ENCODE data around the gene RRN3. TPM values are rescaled to one million over a fixed set of nuclear protein-coding genes. Genes with fewer than 3 reads are reported as not detected.
"Not testable (repeated sequence)": the region's sequence is repeated elsewhere in the genome, so short reads cannot be mapped to it uniquely, and the experiment has no call there.

RRN3 gene
- total RNA-seq, 4 donors from 2014 or later = 32.8 to 76.4 (median 49.3) TPM

GRCh38 chr16:15022194-15022593, 71.9 kb downstream of the RRN3 start:
- H3K27ac ChIP-seq = peak overlapping the region in 3 of 4 donors; percentile 31 to 72 (median 56)
- H3K4me3 ChIP-seq; H3K27me3 ChIP-seq; in situ Hi-C loops (cut with MboI; ENCODE audit: low sequenced_read_pairs in 4 of 4); H3K9me3 ChIP-seq; intact Hi-C loops (cut with DNase I; ENCODE audit: low total_unique reads): not testable (repeated sequence)
- H3K36me3 ChIP-seq = peaks cover 0 to 16% of the 10 kb centered on the region in 2 donors
- peak in 3 of 5 experiments; percentile 24 to 34 (median 28) for TF ChIP-seq CTCF (IDR thresholded peaks at IDR 0.05 in 4 of 5, conservative IDR thresholded peaks at IDR 0.05 in 1 of 5)
- peak; percentile 29 to 35 for ATAC-seq
- DNase-seq = peak in 1 of 2 donors; percentile 47
- peaks cover 3 to 40% of the 10 kb centered on the region in 2 donors for H3K4me1 ChIP-seq

GRCh38 chr16:15021429-15021828, 72.6 kb downstream of the RRN3 start:
- peak overlapping the region; percentile 31 to 72 (median 51) for H3K27ac ChIP-seq
- DNase-seq; in situ Hi-C loops (cut with MboI; ENCODE audit: low sequenced_read_pairs in 4 of 4); intact Hi-C loops (cut with DNase I; ENCODE audit: low total_unique reads); H3K9me3 ChIP-seq; H3K4me3 ChIP-seq; H3K27me3 ChIP-seq: not testable (repeated sequence)
- ATAC-seq = peak; percentile 59 to 62
- peaks cover 11 to 47% of the 10 kb centered on the region in 2 donors for H3K4me1 ChIP-seq
- peaks cover 0 to 16% of the 10 kb centered on the region in 2 donors for H3K36me3 ChIP-seq

GRCh38 chr16:15016951-15017580, 77.0 kb downstream of the RRN3 start:
- H3K4me3 ChIP-seq; H3K27me3 ChIP-seq; intact Hi-C loops (cut with DNase I; ENCODE audit: low total_unique reads); H3K36me3 ChIP-seq; H3K9me3 ChIP-seq; in situ Hi-C loops (cut with MboI; ENCODE audit: low sequenced_read_pairs in 4 of 4): not testable (repeated sequence)
- peak in 1 of 2 donors; percentile 41 for TF ChIP-seq POLR2A (IDR thresholded peaks at IDR 0.05)
- peaks cover 33 to 46% of the 10 kb centered on the region in 2 donors for H3K4me1 ChIP-seq
- H3K27ac ChIP-seq = peak overlapping the region; percentile 77 to 84 (median 81)
- ATAC-seq = peak; percentile 79 to 86
- peak; percentile 76 to 78 for DNase-seq

- H3K36me3 ChIP-seq; intact Hi-C loops (cut with DNase I; ENCODE audit: low total_unique reads): not testable (repeated sequence)
These were observed 77.7 kb downstream of the RRN3 start for GRCh38 chr16:15016354-15016753.

GRCh38 chr16:15015671-15016070, 78.4 kb downstream of the RRN3 start:
- ATAC-seq; intact Hi-C loops (cut with DNase I; ENCODE audit: low total_unique reads); H3K27me3 ChIP-seq; in situ Hi-C loops (cut with MboI; ENCODE audit: low sequenced_read_pairs in 4 of 4); H3K4me3 ChIP-seq; DNase-seq; H3K9me3 ChIP-seq; H3K36me3 ChIP-seq: not testable (repeated sequence)
- Histone ChIP-seq H3K27ac (peak overlapping the region; percentile 77 to 84 (median 81)), H3K4me1 (peaks cover 33 to 36% of the 10 kb centered on the region in 2 donors)

More at GRCh38 chr16:15016354-15016753, 77.7 kb downstream of the RRN3 start:
- H3K4me3 ChIP-seq; H3K9me3 ChIP-seq; ATAC-seq; H3K27me3 ChIP-seq; in situ Hi-C loops (cut with MboI; ENCODE audit: low sequenced_read_pairs in 4 of 4): not testable (repeated sequence)
- Histone ChIP-seq H3K27ac (peak overlapping the region; percentile 77 to 84 (median 81)), H3K4me1 (peaks cover 33 to 39% of the 10 kb centered on the region in 2 donors)
- DNase-seq = peak in 1 of 2 donors; percentile 29

- Histone ChIP-seq H3K27ac (peak overlapping the region in 3 of 4 donors; percentile 1 to 8 (median 2)), H3K4me1 (peaks cover 33% of the 10 kb centered on the region in 2 donors)
- in situ Hi-C loops (cut with MboI; ENCODE audit: low sequenced_read_pairs in 4 of 4); ATAC-seq; H3K36me3 ChIP-seq; H3K9me3 ChIP-seq; DNase-seq; intact Hi-C loops (cut with DNase I; ENCODE audit: low total_unique reads); H3K4me3 ChIP-seq; H3K27me3 ChIP-seq: not testable (repeated sequence)
These were observed 81.1 kb downstream of the RRN3 start for GRCh38 chr16:15012941-15013340.

MicroRNAs encoded within 50 kb of the gene (microRNA counts, 767-probe panel; counts per million panel counts)
- microRNA hsa-miR-1972 = 356 to 448 counts per million in 2 donors

Small RNA genes within 50 kb of the gene (microRNA-seq; reads per million reads assigned to microRNA genes)
- 0 reads per million in 2 donors for gene MIR1972-1 (ENCODE audit: borderline replicate concordance in 2 of 2)
- 0 reads per million in 2 donors for gene MIR6511B2 (ENCODE audit: borderline replicate concordance in 2 of 2)

Other genes with a start within 250 kb of the RRN3 start
- gene NPIPA1, start 156.8 kb downstream of the RRN3 start, total RNA-seq = 10 to 100 TPM; 19.6 to 53.1 (median 25.7) TPM
- gene PDXDC1, start 119.2 kb downstream of the RRN3 start, total RNA-seq = 10 to 100 TPM; 34.3 to 69.0 (median 45.2) TPM
- 10 to 100 TPM; 33.4 to 40.3 (median 35.8) TPM for gene NTAN1, start 38.2 kb downstream of the RRN3 start, total RNA-seq